NCI-H2227 treated with DMSO at 0.1 percent for 48 hours (cell line): ENCODE results near the gene AIFM3.
A peak's percentile ranks its signal among the peaks of the same experiment; 100 is the strongest.

Experiments used
- DNase-seq: peaks from one replicate; lab custom pipeline; 2025; lab: John Stamatoyannopoulos, UW

The AIFM3 gene

DNA sequence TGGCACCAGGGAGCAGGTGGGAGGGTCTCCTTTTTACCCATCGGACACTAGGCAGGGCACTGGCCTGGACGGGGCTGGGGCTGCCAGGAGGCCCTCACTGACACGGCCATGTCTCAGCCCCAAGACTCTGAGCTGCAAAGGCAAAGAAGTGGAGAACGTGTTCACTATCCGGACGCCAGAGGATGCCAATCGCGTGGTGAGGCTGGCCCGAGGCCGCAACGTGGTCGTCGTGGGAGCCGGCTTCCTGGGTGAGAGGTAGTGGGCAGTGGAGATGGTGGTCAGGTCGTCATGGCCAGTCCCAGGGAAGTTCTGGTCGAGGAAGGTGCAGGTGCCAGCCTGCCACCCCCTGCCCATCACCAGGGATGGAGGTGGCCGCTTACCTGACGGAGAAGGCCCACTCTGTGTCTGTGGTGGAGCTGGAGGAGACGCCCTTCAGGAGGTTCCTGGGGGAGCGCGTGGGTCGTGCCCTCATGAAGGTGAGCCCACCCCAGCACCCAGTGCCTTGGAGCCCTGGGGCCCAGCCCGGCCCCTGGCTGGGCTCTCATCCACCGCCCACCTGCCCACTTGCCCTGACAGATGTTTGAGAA is 9.3 kb downstream of the AIFM3 start:
- DNase-seq, result no peak

DNA sequence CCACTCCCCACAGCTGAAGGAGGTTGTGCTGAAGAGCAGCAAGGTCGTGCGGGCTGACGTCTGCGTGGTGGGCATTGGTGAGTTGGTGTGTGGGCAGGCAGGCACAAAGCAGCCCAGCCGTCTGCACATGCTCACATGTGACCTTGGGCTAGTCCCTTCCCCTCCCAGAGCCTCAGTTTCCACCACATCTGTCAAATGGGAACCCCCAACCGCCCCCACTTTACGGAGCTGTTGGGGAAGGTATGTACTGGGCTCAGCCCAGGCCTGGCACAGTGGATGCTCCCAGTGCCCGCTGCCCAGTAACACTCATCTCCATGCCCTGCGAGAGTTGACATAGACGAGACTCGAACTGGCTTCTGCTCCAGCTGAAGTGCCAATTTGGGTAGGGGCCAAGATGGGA is 10.0 kb downstream of the AIFM3 start:
- no peak for DNase-seq

DNA sequence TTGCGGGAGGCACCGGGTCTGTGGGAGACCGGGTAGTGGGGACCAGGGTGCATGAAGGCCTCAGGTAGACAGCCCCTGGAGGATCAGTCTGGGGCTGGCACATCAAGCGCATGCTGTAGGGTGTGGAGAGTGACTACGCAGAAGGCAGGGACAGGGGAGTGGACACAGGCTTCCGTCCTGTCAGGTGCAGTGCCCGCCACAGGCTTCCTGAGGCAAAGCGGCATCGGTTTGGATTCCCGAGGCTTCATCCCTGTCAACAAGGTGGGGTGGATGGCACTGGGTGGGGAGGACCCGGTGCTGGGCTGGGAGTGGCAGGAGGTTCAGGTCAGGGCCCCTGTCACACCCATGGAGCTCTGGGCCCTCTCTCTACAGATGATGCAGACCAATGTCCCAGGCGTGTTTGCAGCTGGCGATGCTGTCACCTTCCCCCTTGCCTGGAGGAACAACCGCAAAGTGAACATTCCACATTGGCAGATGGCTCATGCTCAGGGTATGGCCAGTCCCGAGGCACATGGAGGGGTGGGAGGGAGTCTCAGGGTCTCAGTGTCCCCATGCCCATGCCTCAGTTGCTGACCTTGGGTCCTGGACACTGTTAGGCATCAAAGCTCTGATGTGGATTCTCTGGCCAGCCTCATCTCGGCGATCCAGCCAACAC is 10.6 kb downstream of the AIFM3 start:
- no peak for DNase-seq

DNA sequence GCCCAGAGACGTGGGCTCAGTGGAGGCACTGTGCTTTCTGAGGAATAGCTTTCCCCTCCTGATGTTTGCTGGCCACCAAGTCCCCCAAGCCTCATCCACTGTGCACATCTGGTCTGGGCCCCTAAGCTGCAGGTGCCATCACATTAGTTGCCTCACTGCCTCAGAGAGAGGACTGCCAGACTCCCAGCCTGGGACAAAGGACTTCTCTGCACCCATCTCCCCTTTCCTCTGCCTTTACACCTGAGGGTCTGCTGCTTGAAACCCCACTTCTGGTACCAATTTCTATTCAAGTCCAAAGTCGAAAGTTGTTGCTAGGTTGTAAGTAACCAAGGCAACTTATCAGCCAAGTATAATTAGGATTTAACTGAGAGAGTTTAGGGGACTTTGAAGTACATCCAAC is 11.4 kb downstream of the AIFM3 start:
- DNase-seq, result no peak

DNA sequence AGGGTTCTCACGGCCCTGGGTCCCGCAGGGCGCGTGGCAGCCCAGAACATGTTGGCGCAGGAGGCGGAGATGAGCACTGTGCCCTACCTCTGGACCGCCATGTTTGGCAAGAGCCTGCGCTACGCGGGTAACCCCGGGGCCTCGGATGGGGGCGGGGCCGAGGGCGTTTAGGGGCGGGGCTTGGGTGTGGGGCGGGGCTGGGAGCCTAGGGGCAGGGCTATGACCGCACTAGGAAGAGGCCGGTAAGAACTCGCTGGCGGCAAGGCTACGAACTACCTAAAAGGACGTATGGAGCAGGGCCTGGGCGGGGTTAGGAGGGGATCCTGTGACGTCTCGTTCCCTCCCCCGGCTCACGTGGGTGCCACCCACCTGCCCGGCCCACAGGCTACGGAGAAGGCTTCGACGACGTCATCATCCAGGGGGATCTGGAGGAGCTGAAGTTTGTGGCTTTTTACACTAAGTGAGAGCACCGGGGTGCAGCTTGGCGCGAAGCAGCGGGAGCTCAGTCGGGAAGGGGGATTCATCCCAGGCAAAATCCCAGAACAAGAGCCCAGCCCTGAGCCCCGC is 12.3 kb downstream of the AIFM3 start:
- DNase-seq, result no peak

DNA sequence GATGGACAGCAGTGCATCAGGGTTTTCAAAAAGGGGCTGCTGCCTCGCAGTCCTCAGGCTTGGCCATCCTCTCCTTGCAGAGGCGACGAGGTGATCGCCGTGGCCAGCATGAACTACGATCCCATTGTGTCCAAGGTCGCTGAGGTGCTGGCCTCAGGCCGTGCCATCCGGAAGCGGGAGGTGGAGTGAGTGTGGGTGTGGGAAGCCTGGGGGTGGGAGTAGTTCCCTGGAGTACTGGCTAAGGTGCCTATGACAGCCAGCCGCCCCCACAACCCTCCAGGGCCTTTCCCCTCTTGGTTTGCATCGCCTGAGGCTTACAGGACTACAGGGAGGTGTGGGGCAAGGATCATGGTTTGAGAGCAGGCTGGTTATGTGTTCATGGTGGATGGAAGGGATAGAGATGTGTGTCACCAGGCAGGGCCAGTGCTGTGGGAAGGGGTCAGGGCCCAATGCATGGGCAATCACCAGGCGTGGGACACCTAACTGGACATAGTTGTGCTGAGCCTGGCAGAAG is 12.9 kb downstream of the AIFM3 start:
- DNase-seq, result no peak

DNA sequence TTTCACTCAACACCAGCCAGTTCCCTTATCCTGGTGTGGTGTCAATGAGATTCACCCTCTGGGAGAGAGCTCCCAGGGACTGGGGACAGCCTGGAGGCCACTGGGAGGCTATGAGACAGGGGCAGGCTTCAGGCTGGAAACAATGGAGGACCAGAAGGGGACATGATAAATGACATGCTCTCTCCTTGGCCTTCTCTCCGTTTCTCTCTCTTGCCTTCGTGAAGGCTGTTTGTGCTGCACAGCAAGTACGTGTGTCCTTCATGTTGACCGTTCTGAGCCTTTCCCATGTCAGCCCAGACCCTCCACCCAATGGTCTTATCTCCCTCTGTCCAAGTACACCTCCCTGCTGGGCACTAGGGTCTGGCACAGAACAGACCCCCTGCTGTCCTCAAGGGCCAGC is 13.5 kb downstream of the AIFM3 start:
- DNase-seq, result no peak

DNA sequence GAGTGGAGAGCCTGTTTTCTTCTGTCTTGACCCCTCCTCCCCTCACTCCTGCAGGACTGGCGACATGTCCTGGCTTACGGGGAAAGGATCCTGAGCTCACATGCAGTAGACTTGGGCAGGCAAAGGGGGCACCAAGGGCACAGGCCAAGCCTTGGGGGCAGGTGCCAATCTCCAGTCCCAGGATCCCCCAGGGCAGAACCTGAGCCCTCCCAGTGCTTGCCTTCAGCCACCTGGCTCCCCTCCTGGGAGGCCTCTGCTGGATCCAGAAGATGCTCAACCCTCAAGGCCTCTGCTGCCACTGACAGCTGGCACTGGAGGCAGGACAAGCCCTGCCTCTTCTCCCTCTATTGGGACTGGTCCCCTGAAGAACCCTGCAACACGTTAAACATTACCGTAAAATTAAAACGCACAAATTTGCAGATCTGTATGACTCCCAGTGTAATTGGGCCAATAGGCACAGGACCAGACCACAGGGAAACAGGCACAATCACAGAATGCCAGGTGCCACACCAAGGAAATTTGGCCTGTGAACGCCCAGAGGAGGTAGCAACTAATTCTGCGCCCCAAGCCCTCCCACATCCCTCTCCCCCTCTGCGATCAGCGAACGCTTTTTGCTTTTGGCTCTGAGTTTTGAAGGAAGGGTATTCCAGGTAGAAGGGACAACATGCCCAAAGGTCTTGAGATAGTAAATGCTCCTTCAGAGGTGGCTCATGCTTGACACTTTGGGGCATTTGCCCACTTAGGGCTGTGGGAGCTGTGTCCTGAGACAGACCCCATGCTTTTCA is 14.1 kb downstream of the AIFM3 start:
- DNase-seq, result no peak

DNA sequence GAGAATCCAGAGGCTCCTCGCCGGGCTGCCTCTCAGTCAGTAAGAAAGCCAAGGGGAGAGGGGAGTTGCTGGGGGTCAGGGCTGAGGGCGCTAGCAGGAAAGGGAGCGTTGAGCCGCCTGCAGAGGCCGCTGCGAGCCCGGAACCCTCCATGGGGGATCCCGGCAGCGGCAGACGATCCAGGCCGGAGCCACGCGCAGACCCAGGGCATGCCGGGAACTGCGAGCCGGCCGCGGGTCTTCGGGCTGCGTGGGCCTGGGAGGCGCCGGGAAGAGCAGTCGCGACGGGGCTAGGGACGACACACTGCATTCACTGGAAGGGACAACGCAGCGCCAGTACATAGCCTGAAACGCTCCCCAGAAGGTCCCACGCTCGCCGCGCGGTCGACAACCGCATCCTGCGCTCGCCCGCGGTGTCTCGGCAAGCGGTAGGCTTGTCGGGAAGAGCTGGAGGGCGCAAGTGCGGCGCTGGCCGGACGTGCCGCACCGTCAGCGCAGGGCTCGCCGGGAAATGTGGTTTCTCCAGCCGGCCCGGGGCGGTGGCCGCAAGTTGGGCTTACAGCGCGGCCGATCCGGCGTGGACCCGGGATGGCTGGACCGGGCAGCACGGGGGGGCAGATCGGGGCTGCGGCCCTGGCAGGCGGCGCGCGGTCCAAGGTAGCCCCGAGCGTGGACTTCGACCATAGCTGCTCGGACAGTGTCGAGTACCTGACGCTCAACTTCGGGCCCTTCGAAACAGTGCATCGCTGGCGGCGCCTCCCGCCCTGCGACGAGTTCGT is 14.9 kb downstream of the AIFM3 start, which contains the start of gene LZTR1:
LZTR1 (plus strand) TSS at position 511 of the 776 bp plus-strand sequence; CDS start at position 586, 75 bp downstream.
- peak; percentile 82 for DNase-seq

DNA sequence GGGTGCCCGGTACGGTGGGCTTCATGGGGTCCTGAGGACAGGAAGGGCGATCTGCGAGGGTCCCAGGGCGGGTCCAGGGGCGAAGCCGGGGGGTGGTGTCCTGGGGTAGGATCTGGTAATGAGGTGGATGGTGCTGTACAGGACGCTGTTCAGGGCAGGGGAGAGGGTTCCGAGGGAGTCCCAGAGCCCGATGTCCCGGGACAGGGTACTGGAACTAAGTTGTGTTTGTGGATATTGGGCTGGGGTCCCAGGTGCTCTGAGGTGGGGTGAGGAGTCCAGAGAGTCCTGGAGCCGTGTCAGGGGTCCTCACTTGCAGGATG is 15.5 kb downstream of the AIFM3 start:
- DNase-seq, result no peak

DNA sequence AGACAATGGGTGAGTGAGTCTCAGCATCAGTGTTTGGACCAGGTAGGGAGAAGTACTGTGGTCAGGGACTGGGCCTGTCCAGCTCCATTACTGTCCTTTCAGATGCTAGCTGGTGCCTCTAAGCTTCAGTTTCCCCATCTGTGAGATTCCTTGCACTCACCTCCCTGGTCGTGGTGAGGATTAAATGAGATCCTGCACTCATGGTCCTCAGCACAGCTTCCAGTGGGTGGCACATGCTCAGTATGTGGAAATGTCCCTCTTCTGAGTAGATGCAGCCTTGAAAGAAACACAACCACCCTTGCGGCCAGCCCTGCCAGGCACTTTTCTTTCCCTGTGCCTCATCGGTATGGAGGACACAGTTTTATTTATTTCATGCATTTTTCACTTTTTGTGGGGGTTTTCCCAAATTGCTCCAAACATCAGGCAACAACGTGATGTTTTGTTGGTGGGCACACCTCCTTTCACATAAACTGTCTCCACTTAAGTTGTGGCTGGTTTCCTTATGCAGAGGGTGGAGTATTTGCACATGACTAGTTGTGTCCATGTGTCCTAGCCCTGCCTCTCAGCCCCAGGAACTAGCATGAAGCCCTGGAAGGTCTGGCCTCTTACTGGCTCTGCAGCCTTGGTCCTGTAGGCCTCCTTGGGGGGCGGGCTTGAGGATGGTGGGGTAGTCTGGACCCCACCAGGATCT is 16.2 kb downstream of the AIFM3 start:
- DNase-seq, result no peak

DNA sequence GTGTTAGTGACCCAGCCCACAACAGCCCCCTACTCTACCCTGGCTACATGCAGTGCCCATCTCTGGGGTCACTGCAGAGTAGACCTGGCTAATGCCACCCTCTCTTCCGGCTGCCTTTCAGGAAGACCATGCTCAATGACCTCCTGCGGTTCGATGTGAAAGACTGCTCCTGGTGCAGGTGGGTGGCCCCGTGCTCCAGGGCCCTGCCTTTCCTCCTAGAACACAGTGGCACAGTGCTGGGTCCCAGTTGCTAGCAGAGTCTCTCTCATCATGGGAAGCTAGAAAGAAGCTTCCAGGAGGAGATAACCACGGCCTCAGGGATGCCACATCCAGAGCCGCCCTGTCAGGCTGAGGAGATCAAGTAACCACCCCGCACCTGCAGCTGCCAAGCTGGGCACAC is 18.7 kb downstream of the AIFM3 start:
- DNase-seq, result no peak

DNA sequence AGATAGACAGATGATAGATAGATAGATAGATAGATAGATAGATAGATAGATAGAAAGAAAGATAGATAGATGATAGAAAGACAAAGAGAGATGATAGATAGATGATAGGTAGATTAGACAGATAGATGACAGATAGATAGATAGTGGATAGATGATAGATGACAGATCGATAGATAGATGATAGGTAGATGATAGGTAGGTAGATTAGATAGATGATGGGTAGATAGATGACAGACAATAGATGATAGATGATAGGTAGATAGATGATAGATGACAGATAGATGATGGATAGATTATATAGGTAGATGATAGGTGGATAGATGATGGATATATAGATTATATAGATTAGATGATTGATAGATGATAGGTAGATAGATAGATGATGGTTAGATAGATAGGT is 19.3 kb downstream of the AIFM3 start:
- no peak for DNase-seq

DNA sequence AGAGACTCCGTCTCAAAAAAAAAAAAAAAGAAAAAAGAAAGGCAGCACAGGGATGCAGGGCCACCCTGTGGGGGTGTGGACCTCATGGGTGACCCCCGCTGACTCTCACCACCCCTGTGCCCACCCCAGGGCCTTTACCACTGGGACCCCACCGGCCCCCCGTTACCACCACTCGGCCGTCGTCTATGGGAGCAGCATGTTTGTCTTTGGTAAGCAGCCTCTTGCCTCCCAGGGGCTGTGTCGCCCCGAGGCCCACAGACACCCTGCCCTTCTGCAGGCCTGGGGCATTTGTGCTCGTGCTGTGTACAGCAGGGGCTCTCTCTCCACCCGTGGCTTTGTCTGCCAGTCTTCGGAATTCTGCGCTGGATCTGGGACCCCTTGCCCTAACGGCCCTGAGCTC is 20.3 kb downstream of the AIFM3 start:
- DNase-seq, result no peak

DNA sequence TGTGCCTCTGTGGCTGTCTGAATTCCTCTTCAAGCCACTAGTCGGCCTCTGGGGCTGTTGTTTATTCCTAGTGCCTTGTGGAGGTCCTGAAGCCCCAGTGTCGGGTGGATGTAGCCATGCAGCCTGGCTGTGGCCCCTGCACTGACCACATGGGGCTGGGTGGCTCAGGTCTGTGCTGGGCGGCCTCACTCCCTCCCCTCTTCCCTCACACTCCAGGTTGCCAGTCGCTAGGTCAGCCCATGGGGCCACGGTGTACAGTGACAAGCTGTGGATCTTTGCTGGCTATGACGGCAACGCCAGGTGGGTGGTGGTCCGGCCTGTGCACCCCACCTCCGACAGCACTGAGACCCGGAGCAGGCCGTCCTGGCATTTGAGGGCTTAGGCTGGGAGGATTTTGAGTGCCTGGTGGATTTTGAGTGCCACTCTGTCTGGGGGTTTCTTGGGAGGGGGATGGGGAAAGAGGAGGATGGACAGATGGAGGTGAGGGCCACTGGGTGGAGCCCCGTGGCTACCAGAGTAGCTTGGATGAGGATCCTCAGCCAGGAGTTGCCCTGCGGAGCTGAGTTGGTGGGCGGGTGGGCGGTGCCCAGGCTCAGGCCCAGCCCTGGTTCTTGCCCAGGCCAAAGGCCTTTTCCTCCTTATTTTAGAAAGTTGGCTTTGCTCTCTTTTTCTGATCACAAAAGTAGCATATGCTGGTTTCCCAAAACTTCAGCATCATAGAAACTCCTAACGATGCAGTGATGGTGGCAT is 21.7 kb downstream of the AIFM3 start:
- no peak for DNase-seq

DNA sequence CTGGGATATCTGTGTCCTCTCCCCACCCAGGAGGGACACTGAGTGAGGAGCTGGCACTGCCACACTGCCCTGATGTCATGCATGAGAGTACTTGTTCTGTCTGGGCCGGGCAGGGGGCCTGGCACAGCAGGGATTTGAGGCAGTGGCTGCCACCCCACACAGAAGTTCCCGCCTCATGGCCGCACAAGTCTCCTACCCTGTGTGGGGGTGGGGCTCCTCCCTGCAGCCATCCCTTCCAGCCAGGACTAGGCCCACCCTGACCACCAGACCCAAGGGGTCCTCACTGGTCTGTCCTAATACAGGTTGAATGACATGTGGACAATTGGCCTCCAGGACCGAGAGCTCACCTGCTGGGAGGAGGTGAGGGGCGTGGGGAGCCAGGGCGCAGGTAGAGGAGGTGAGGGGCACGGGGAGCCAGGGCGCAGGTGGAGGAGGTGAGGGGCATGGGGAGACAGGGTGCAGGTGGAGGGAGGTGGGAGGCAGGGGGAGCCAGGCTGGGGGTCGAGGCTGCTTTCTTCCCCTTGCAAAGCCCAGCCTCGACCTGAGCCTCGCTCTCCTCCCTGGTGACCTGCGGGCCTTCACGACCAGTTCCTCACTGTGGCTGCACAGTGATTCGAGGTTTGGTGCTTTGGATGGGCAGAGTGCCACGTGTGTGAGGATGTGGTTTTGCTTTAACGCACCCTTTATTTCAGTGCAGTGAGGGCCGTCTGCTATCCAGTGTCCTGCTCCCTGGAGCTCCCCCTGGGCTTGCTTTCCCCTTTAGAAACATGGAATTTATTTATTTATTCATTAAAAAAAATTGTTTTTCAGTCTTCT is 22.5 kb downstream of the AIFM3 start:
- DNase-seq, result no peak

DNA sequence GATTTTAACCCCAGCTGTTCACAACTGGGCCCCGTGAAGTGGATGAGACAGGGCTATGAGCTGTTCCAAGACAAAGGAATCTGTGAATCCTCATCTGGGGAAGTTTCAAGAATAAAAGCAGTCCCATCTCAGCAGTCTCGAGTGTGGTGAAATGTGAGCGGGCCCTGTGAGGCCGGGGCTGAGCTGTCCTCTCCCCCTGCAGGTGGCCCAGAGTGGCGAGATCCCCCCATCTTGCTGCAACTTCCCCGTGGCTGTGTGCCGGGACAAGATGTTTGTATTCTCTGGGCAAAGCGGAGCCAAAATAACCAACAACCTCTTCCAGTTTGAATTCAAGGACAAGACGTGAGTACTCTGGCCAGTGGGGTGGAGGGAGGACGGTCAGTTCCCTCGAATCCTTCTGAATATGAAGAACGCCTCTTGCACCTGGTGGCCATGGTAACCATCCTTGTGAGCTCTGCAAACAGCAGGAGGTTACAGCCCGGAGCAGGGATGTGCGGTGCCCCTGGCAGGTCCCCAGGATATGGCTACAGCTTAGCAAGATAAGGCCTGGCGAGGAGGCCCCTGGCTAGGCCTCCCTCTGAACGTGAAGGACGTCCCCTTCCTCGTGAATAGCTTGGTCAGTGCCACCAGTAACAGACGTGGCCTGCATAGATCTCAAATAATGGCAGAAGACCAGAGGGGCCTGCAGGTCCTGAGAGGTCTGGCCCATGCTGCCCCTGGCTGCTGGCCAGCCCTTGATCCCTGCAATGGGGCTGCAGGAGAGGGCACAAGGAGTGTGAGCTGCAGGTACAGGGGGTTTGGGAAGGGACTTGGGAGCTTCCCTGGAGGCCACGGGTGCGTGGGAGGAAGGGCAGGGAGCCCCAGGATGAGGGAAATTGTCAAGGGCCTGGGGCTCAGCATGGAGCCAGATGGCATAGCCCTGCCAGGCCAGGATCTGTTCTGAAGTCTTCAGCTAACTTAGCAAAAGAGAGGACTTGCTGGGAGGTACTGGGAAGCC is 23.4 kb downstream of the AIFM3 start:
- DNase-seq, result no peak

DNA sequence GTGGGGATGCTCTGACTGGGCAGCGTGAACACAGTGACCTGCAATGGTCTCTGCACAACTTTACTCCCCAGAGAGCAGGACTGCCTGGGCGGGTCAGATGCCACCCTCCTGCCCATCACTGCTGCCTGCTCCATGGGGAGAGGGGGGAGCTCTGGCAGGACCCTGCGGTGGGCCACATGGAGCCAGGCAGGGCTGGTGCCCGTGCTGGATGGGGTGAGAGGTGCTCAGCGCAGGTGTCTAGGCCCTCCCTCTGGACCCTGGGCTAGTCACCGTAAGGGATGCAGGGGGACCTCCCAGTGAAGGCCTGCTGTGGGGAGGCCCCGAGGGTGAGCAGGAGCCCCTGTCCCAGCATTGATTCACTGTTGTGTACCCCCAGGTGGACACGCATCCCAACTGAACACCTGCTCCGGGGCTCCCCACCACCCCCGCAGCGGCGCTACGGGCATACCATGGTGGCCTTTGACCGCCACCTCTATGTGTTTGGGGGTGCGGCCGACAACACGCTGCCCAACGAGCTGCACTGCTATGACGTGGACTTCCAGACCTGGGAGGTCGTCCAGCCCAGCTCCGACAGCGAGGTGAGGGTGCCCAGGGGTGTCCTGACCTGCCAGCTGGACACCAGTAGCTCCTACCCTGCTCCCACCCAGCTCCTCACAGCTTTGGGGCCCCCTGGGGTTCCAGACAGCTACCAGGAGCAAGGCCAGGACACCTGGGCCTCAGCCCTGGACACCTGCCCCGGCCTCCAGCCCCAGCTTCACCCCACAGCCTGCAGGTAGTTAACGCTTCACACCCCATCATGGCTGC is 24.4 kb downstream of the AIFM3 start:
- no peak for DNase-seq
